Thyroid gland (tissue), 4 donors: Measurements from ENCODE around the gene SECTM1. TPM values are rescaled to one million over a fixed set of nuclear protein-coding genes. Genes with fewer than 3 reads are reported as not detected.
"Not testable (repeated sequence)": the region's sequence is repeated elsewhere in the genome, so short reads cannot be mapped to it uniquely, and the experiment has no call there.

Experiments
- DNase-seq, 2 donors: peaks; one replicate each; pipeline ENCODE4 v3.0.0-alpha.2; 2019
- H3K27ac ChIP-seq, 3 donors: fragments of 200-600 bp; sonication (generic); 1 replicate in 2 of 3; 2 replicates in 1 of 3; pipeline ENCODE4 v1.5.1; 2016 to 2019; ENCODE audit warnings: mild to moderate bottlenecking in 1 of 3, moderate library complexity in 1 of 3
- H3K27me3 ChIP-seq: fragments of 200-600 bp; sonication (generic); one replicate; pipeline ENCODE4 v1.5.1; 2019
- H3K36me3 ChIP-seq, 2 donors: fragments of 200-600 bp; sonication (generic); one replicate each; pipeline ENCODE4 v1.5.1; 2016 to 2019
- H3K4me1 ChIP-seq, 2 donors: fragments of 200-600 bp; sonication (generic); one replicate each; pipeline ENCODE4 v1.5.1; 2017 to 2019
- H3K4me3 ChIP-seq, 3 donors: fragments of 200-600 bp; sonication (generic); replicated peaks in 1 of 3; 1 replicate in 2 of 3; 2 replicates in 1 of 3; pipeline ENCODE4 v1.5.1; 2016; ENCODE audit warnings: mild to moderate bottlenecking in 1 of 3
- H3K9me3 ChIP-seq: fragments of 200-600 bp; sonication (generic); one replicate; pipeline ENCODE4 v1.5.1; 2017
- POLR2A ChIP-seq, 2 donors: fragments of 450-650 bp; IDR thresholded peaks; one replicate each; pipeline ENCODE4 v1.6.1; 2017; ENCODE audit warnings: antibody characterized with exemption in 2 of 2, mild to moderate bottlenecking in 2 of 2, moderate library complexity in 1 of 2
- WGBS, 2 donors: methylation state at CpG; one replicate each; pipeline ENCODE4 v1.1.5; 2017; 5-methylcytosine and 5-hydroxymethylcytosine counted together
- intact Hi-C: fragments of 100-400 bp; cut with DNase I; formaldehyde crosslinking; loops from one replicate; pipeline ENCODE4 v1.15.1; 2023
- total RNA-seq, 4 donors: library from RNA; depleted of rRNA; stranded (reverse); fragments of >200 nt; gene quantifications; one replicate each; pipeline ENCODE4 v1.2.3, GENCODE V29; 2016
- TF ChIP-seq, protein P1 (sequence below), 6 experiments: fragments of 200-600 bp in 3 of 6; fragments of 450-650 bp in 3 of 6; sonication (generic) in 3 of 6; IDR thresholded peaks; one replicate each; pipeline ENCODE4 v1.5.1; 2016 to 2019; ENCODE audit warnings: antibody characterized with exemption in 6 of 6, mild to moderate bottlenecking in 2 of 6, inconsistent platforms in 1 of 6, moderate library complexity in 1 of 6

SECTM1 gene
- total RNA-seq, 4 donors from 2014 or later, result 4.1 to 15.3 (median 5.1) TPM

DNA sequence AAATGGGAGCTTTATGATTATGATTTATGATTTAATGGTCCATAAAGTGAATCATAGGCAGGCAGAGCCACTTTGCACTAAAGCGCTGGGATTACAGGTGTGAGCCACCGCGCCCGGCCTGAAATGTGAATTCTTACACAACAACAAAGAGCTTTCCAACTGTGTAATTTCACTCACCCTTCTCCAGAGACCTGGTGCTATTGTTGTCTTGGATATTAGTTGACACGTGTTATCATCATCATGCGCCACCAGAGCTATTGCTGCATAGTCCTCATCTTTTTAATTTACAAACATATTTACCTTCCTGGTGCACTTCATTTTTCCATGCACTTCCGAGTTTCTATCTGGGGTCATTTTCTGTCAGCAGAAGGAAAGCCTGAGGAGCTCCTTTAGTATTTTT, 33.2 kb upstream of the SECTM1 start:
- 91 to 93% methylated on average over 7 of the region's 7 CpGs for WGBS, 2 donors
- no peaks in the 10 kb centered on the region for H3K27me3 ChIP-seq
- intact Hi-C loops, result no loop called here

DNA sequence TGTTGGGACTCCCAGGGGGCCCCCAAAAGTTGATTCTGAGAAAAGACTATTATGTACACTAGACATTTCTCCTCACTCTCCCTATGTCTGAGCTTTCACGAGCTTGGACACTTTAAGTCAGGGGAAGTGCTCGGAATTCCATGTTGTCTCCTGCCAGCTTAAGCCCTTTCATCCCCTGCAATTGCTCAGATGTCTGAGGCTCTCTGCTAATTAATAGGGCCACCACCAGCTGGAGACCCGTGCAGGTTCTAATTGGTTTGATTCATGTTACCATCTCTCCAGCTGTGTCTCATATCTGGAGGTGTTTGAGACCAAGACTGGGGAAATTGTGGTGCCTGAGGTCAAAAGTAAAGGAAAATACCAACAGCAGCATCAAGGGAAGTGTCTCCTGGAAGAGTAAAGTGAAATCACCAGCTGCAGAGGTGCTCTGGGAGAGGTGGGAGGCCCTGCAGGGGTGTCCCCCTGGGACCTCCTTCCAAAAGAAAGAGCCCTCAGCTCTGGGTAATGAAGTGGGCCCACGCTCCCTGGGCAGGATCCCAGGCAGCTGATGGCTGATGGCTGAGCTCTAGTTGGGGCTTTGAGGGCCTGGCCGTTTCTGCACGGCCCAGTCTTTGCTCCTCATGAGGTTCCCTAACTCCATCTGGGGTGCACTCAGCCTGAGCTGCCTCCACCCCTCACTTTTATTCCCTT, 32.2 kb upstream of the SECTM1 start:
- Histone ChIP-seq H3K4me3 (no peak overlapping the region), H3K27me3 (no peaks in the 10 kb centered on the region), H3K4me1 (peaks cover 3 to 4% of the 10 kb centered on the region in 2 donors), H3K9me3 (no peaks in the 10 kb centered on the region), H3K27ac (no peak overlapping the region), H3K36me3 (no peaks in the 10 kb centered on the region)
- DNase-seq, result no peak
- TF ChIP-seq POLR2A (IDR thresholded peaks at IDR 0.05), result no peak
- TF ChIP-seq, protein P1, sequence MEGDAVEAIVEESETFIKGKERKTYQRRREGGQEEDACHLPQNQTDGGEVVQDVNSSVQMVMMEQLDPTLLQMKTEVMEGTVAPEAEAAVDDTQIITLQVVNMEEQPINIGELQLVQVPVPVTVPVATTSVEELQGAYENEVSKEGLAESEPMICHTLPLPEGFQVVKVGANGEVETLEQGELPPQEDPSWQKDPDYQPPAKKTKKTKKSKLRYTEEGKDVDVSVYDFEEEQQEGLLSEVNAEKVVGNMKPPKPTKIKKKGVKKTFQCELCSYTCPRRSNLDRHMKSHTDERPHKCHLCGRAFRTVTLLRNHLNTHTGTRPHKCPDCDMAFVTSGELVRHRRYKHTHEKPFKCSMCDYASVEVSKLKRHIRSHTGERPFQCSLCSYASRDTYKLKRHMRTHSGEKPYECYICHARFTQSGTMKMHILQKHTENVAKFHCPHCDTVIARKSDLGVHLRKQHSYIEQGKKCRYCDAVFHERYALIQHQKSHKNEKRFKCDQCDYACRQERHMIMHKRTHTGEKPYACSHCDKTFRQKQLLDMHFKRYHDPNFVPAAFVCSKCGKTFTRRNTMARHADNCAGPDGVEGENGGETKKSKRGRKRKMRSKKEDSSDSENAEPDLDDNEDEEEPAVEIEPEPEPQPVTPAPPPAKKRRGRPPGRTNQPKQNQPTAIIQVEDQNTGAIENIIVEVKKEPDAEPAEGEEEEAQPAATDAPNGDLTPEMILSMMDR (IDR thresholded peaks at IDR 0.05), result no peak
- intact Hi-C loops, result no loop called here
- WGBS, 2 donors, result 71 to 79% methylated on average over 6 of the region's 6 CpGs

More for the DNA sequence above, 33.2 kb upstream of the SECTM1 start:
- no peak overlapping the region for H3K27ac ChIP-seq
- H3K9me3 ChIP-seq, result no peaks in the 10 kb centered on the region
- H3K4me1 ChIP-seq, result peaks cover 4 to 13% of the 10 kb centered on the region in 2 donors
- no peaks in the 10 kb centered on the region for H3K36me3 ChIP-seq
- TF ChIP-seq, protein P1 (IDR thresholded peaks at IDR 0.05), result no peak
- no peak for TF ChIP-seq POLR2A (IDR thresholded peaks at IDR 0.05)
- no peak for DNase-seq
- no peak overlapping the region for H3K4me3 ChIP-seq

DNA sequence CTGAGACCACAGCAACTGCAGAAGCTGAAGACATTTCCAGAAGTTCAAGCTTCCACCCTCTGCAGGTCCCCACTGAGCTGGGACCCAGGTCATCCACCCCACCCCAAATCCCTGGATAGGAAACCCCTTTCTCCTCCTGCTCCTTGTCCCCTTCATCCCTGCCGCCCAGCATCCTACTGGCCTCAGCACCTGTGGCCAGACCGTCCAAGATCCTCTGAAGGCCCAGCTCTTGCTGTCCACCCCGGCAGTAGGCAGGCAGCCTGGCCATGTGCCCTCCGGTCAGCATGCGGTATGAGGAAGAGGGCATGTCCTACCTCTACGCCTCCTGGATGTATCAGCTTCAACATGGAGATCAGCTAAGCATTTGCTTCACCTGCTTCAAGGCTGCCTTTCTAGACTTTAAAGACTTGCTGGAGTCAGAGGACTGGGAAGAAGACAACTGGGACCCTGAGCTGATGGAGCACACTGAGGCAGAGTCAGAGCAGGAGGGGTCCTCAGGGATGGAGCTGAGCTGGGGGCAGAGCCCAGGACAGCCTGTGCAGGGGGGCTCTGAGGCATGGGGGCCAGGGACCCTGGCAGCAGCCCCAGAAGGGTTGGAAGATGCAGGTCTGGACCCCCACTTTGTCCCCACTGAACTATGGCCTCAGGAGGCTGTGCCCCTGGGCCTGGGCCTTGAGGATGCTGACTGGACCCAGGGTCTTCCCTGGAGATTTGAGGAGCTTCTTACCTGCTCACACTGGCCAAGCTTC, 28.5 kb upstream of the SECTM1 start:
- H3K27ac ChIP-seq, result no peak overlapping the region
- H3K36me3 ChIP-seq, result no peaks in the 10 kb centered on the region
- H3K4me1 ChIP-seq, result peaks cover 0 to 4% of the 10 kb centered on the region in 2 donors
- intact Hi-C loops, result no loop called here
- no peaks in the 10 kb centered on the region for H3K9me3 ChIP-seq
- H3K27me3 ChIP-seq, result no peaks in the 10 kb centered on the region
- no peak overlapping the region for H3K4me3 ChIP-seq
- WGBS, 2 donors, result 88 to 98% methylated on average over 5 to 6 of the region's 6 CpGs
- TF ChIP-seq POLR2A (IDR thresholded peaks at IDR 0.05), result no peak
- TF ChIP-seq, protein P1 (IDR thresholded peaks at IDR 0.05), result no peak
- DNase-seq, result no peak

DNA sequence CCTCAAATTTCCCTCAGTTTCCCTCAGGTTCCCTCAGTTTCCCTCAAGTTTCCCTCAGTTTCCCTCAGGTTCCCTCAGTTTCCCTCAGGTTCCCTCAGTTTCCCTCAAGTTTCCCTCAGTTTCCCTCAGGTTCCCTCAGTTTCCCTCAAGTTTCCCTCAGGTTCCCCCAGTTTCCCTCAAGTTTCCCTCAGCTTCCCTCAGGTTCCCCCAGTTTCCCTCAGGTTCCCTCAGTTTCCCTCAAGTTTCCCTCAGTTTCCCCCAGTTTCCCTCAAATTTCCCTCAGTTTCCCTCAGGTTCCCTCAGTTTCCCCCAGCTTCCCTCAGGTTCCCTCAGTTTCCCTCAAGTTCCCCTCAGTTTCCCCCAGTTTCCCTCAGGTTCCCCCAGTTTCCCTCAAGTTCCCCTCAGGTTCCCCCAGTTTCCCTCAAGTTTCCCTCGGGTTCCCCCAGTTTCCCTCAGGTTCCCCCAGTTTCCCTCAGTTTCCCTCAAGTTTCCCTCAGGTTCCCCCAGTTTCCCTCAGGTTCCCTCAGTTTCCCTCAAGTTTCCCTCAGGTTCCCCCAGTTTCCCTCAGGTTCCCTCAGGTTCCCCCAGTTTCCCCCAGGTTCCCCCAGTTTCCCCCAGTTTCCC, 26.0 kb upstream of the SECTM1 start:
- 92 to 100% methylated on average over 1 of the region's 1 CpG for WGBS, 2 donors
- intact Hi-C loops, result loop anchor here (10.0 kb wide), 1 partner anchor 415 kb away; no protein-coding TSS in a partner anchor
- peaks cover 12 to 27% of the 10 kb centered on the region in 2 donors for H3K4me1 ChIP-seq
- not testable (repeated sequence) for DNase-seq, H3K27ac ChIP-seq, H3K27me3 ChIP-seq, H3K9me3 ChIP-seq, H3K4me3 ChIP-seq, H3K36me3 ChIP-seq

DNA sequence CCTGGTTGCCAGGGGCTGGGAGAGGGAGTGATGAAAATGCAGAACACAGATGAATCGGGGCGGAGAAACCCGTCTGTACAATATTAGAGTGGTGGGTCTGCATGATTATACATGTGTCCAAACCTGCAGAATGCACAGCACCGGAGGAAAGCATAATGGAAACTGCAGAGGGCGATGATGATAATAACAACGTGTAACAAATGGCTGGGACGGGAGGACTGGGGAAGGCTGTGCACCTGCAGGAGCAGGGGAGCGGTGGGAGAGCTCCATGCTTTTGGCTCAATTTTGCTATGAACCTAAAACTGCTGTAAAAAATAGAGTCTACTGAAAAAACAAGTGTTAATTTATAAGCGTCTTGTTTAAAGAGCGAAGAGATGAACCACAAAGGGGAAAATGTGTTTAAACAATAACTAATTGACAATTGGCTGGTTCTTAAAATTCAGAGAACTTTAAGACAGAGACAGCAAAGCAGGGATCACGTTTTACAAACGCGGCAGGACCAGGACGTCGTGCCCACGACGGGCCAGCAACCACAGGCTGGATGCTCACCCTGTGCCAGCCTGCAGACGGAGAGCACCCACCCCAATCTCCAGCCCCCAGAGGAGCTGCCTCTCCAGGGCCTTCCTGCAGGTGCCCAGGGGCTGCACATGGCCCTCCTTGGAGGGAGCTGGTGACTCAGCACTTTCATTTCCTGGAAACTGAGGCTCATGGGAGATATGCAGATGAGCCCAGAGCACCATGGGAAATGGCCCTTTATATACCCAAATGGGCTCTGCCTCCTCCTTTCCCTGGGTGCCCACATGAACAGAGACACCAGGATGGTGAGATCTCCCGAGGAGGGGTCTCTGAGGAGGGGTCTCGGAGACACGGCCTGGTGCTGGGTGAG, 25.1 kb upstream of the SECTM1 start, which contains the start of gene TEX19:
TEX19 (plus strand) TSS at position 783 of the 886 bp plus-strand sequence. CDS start 2,904 bp downstream, outside the sequence.
- intact Hi-C loops, result loop anchor here (10.0 kb wide), 1 partner anchor 416 kb away; no protein-coding TSS in a partner anchor
- WGBS, 2 donors, result 76 to 81% methylated on average over 21 of the region's 21 CpGs
- no peak for DNase-seq

More for the DNA sequence above, 25.1 kb upstream of the SECTM1 start, which contains the start of gene TEX19:
- Histone ChIP-seq H3K27ac (no peak within 1 kb of the TSS), H3K27me3 (no peaks in the 10 kb centered on the region), H3K9me3 (no peaks in the 10 kb centered on the region), H3K4me1 (peaks cover 12 to 27% of the 10 kb centered on the region in 2 donors), H3K4me3 (no peak within 1 kb of the TSS), H3K36me3 (no peaks in the 10 kb centered on the region)
- TF ChIP-seq, protein P1 (IDR thresholded peaks at IDR 0.05), result no peak
- TF ChIP-seq POLR2A (IDR thresholded peaks at IDR 0.05), result no peak
